Measurements from ENCODE around the gene ATF3. TPM values are rescaled to one million over a fixed set of nuclear protein-coding genes. Genes with fewer than 3 reads are reported as not detected.

ATF3 gene
- total RNA-seq, 2 experiments from 2014 or later = 2.7 to 2.9 TPM

- intact Hi-C loops (cut with micrococcal nuclease; ENCODE audit: unreplicated experiment) = no loop called here
- no peaks in the 10 kb centered on the region for H4K20me1 ChIP-seq (ENCODE audit: insufficient read depth, low read length)
- no peak for TF ChIP-seq EZH2phosphoT487 (IDR thresholded peaks at IDR 0.05; ENCODE audit: borderline replicate concordance, low read depth, low read length)
- TF ChIP-seq CTCF (conservative IDR thresholded peaks at IDR 0.05; ENCODE audit: low read length) = no peak
- no peaks in the 10 kb centered on the region for H3K9me3 ChIP-seq (ENCODE audit: low read length)
- no peak overlapping the region for H3K27ac ChIP-seq (ENCODE audit: low read depth, low read length, poor library complexity, severe bottlenecking)
- H2AFZ ChIP-seq (ENCODE audit: low read length) = no peak overlapping the region
- CTCF ChIA-PET (ENCODE audit: unreplicated experiment) = no interaction called here
- no peak overlapping the region for H3K4me3 ChIP-seq (ENCODE audit: low read depth, low read length, poor library complexity, severe bottlenecking)
- H3K4me1 ChIP-seq (ENCODE audit: insufficient read depth, low read length, poor library complexity, severe bottlenecking) = no peaks in the 10 kb centered on the region
- no TSS peak for BruUV-seq (replicated peaks)
- H3K9me2 ChIP-seq (ENCODE audit: insufficient read depth, low read length) = no peaks in the 10 kb centered on the region
- no peaks in the 10 kb centered on the region for H3K36me3 ChIP-seq (ENCODE audit: insufficient read depth, low read length)
- POLR2A ChIA-PET = interaction anchor here (0.5 to 0.6 kb wide), 2 partner anchors 34 to 1244 kb away, joined by 3 read pairs; no protein-coding TSS in a partner anchor
- H3K79me2 ChIP-seq (ENCODE audit: insufficient read depth, low read depth, low read length) = no peaks in the 10 kb centered on the region
- H3K4me2 ChIP-seq (ENCODE audit: low read length) = no peak overlapping the region
- no peak for DNase-seq (ENCODE audit: low spot score)
These were observed 12.7 kb downstream of the ATF3 start for GRCh38 chr1:212621043-212621948.

- H3K4me3 ChIP-seq (ENCODE audit: low read depth, low read length, poor library complexity, severe bottlenecking) = no peak overlapping the region
- no peaks in the 10 kb centered on the region for H4K20me1 ChIP-seq (ENCODE audit: insufficient read depth, low read length)
- ChIA-PET CTCF (ENCODE audit: unreplicated experiment) (no interaction called here), POLR2A (interaction anchor here (0.5 kb wide), 1 partner anchor 33 kb away, joined by 3 read pairs; no protein-coding TSS in a partner anchor)
- no peak overlapping the region for H2AFZ ChIP-seq (ENCODE audit: low read length)
- intact Hi-C loops (cut with micrococcal nuclease; ENCODE audit: unreplicated experiment) = no loop called here
- H3K4me2 ChIP-seq (ENCODE audit: low read length) = no peak overlapping the region
- H3K9me3 ChIP-seq (ENCODE audit: low read length) = no peaks in the 10 kb centered on the region
- TF ChIP-seq CTCF (conservative IDR thresholded peaks at IDR 0.05; ENCODE audit: low read length) = no peak
- TF ChIP-seq EZH2phosphoT487 (IDR thresholded peaks at IDR 0.05; ENCODE audit: borderline replicate concordance, low read depth, low read length) = no peak
- no peak for DNase-seq (ENCODE audit: low spot score)
- no peaks in the 10 kb centered on the region for H3K9me2 ChIP-seq (ENCODE audit: insufficient read depth, low read length)
- no peaks in the 10 kb centered on the region for H3K36me3 ChIP-seq (ENCODE audit: insufficient read depth, low read length)
- no peak overlapping the region for H3K27ac ChIP-seq (ENCODE audit: low read depth, low read length, poor library complexity, severe bottlenecking)
- H3K4me1 ChIP-seq (ENCODE audit: insufficient read depth, low read length, poor library complexity, severe bottlenecking) = no peaks in the 10 kb centered on the region
- H3K79me2 ChIP-seq (ENCODE audit: insufficient read depth, low read depth, low read length) = no peaks in the 10 kb centered on the region
- no TSS peak for BruUV-seq (replicated peaks)
These were observed 13.4 kb downstream of the ATF3 start for GRCh38 chr1:212621949-212622305.

GRCh38 chr1:212622467-212622866, 13.9 kb downstream of the ATF3 start:
- DNase-seq (ENCODE audit: low spot score) = no peak
- Histone ChIP-seq H3K27ac (ENCODE audit: low read depth, low read length, poor library complexity, severe bottlenecking) (no peak overlapping the region), H3K4me3 (ENCODE audit: low read depth, low read length, poor library complexity, severe bottlenecking) (no peak overlapping the region), H3K4me1 (ENCODE audit: insufficient read depth, low read length, poor library complexity, severe bottlenecking) (no peaks in the 10 kb centered on the region), H4K20me1 (ENCODE audit: insufficient read depth, low read length) (no peaks in the 10 kb centered on the region), H3K36me3 (ENCODE audit: insufficient read depth, low read length) (no peaks in the 10 kb centered on the region), H2AFZ (ENCODE audit: low read length) (no peak overlapping the region), H3K9me3 (ENCODE audit: low read length) (no peaks in the 10 kb centered on the region), H3K79me2 (ENCODE audit: insufficient read depth, low read depth, low read length) (no peaks in the 10 kb centered on the region), H3K4me2 (ENCODE audit: low read length) (no peak overlapping the region), H3K9me2 (ENCODE audit: insufficient read depth, low read length) (no peaks in the 10 kb centered on the region)
- BruUV-seq (replicated peaks) = no TSS peak
- intact Hi-C loops (cut with micrococcal nuclease; ENCODE audit: unreplicated experiment) = no loop called here
- POLR2A ChIA-PET = interaction anchor here (0.6 to 1.2 kb wide), 2 partner anchors 55 to 231 kb away, joined by 3 read pairs; no protein-coding TSS in a partner anchor
- TF ChIP-seq CTCF (conservative IDR thresholded peaks at IDR 0.05; ENCODE audit: low read length) (no peak), EZH2phosphoT487 (IDR thresholded peaks at IDR 0.05; ENCODE audit: borderline replicate concordance, low read depth, low read length) (no peak)
- CTCF ChIA-PET (ENCODE audit: unreplicated experiment) = no interaction called here
